Fibroblast of the aortic adventitia (primary cell): Measurements from ENCODE around the gene RNF38. TPM values are rescaled to one million over a fixed set of nuclear protein-coding genes. Genes with fewer than 3 reads are reported as not detected.

Source experiments
- DNase-seq: peaks from one replicate; pipeline ENCODE4 v3.0.0-alpha.2; 2010; ENCODE audit warnings: low read depth
- H3K4me3 ChIP-seq: 2 replicates; pipeline ENCODE4 v1.5.1; 2011; ENCODE audit warnings: low read depth, mild to moderate bottlenecking, control low read depth, low read length, moderate library complexity
- total RNA-seq: library from RNA; depleted of rRNA; stranded (reverse); fragments of >200 nt; gene quantifications from 2 replicates; pipeline ENCODE4 v1.2.3, GENCODE V29; 2012; ENCODE audit warnings: low replicate concordance
- TF ChIP-seq, protein P1 (sequence below): IDR thresholded peaks from 2 replicates; pipeline ENCODE4 v1.5.1; 2011; ENCODE audit warnings: mild to moderate bottlenecking, low read length, control low read depth, inconsistent platforms; ENCODE audit not compliant: insufficient read depth

Gene RNF38
- total RNA-seq, 1 donor: 18.3 TPM

DNA sequence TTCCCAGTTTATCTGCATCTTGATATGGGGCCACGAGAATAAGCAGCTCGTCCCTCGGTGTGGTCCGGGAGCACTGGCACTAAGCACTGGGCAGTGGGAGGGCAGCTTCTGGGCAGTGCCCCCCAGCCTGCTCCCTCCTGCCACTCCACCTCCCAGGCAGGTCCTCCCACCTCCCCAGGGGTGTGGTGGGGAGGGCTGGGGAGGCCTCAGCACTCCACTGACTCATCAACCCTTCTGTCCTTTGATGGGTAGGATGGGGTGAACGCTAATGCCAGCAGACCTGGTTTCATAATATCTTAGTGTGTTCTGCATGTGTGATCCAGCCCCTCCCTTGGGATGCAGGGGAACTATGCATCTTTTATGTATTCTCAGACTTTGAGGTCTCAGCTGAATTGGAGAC lies 79.6 kb downstream of the RNF38 start:
- no peak for DNase-seq
- TF ChIP-seq, protein P1, sequence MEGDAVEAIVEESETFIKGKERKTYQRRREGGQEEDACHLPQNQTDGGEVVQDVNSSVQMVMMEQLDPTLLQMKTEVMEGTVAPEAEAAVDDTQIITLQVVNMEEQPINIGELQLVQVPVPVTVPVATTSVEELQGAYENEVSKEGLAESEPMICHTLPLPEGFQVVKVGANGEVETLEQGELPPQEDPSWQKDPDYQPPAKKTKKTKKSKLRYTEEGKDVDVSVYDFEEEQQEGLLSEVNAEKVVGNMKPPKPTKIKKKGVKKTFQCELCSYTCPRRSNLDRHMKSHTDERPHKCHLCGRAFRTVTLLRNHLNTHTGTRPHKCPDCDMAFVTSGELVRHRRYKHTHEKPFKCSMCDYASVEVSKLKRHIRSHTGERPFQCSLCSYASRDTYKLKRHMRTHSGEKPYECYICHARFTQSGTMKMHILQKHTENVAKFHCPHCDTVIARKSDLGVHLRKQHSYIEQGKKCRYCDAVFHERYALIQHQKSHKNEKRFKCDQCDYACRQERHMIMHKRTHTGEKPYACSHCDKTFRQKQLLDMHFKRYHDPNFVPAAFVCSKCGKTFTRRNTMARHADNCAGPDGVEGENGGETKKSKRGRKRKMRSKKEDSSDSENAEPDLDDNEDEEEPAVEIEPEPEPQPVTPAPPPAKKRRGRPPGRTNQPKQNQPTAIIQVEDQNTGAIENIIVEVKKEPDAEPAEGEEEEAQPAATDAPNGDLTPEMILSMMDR: no peak
- H3K4me3 ChIP-seq: no peak overlapping the region

DNA sequence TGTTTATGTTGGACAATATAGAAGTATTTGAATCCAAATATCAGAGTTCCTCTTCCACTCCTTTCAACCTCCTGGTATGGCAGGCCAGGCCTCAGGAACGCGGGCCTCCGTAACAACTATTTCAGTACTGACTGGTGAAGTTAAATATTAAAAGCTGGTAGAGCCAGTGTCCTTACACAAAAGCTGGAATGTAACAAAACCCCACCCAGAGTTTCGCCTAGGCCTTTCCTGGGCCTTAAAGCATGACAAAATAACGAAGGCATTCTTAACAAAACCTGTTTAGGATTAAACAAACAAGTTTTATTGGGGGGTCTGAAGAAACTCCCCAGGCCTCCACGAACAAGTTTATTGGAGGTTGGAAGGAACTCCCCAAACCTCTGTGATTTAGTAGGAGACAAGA lies 80.3 kb downstream of the RNF38 start:
- TF ChIP-seq, protein P1: no peak
- DNase-seq: no peak
- no peak overlapping the region for H3K4me3 ChIP-seq

DNA sequence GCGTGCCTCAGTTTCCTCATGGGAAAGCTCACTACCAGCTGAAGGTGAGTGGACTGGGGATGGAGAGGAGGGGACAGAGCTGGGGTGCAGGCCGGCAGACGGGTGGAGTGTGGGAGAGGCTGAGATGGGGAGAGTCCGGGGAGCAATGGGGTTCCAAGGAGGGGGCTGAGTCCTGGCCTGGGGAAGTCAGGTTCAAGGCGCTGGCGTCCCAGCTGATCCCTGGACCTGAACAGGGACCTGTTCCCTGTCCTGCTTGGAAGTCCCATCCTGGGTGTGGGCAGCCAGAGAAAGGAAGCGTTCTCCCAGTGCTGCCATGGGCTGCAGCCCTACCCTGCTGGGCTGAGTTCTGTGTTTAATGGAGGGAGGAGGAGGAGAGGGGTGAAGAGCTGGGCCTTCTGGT lies 80.9 kb downstream of the RNF38 start:
- H3K4me3 ChIP-seq: no peak overlapping the region
- no peak for DNase-seq
- TF ChIP-seq, protein P1: no peak

DNA sequence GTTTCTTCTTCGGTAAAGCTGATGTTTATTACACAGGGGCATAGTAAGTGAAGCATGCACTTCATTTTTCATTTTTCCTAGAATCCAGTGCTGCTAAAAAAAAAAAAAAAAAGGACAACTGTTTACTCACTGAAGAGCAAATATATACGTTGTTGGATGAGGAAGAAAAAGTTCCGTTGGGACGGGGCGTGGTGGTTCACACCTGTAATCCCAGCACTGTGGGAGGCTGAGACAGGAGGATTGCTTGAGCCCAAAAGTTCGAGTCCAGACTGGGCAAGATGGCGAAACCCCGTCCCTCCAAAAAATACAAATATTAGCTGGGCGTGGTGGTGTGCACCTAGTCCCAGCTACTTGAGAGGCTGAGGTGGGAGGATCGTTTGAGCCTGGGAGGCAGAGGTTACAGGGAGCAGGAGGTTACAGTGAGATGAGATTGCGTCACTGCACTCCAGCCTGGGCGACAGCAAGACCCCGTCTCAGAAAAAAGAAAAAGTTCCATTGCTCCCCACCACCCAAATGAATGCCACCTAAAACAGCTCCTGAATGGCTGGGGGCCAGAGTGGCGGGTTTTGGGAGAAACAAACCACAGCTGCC lies 81.8 kb downstream of the RNF38 start:
- no peak overlapping the region for H3K4me3 ChIP-seq
- TF ChIP-seq, protein P1: no peak
- DNase-seq: no peak

DNA sequence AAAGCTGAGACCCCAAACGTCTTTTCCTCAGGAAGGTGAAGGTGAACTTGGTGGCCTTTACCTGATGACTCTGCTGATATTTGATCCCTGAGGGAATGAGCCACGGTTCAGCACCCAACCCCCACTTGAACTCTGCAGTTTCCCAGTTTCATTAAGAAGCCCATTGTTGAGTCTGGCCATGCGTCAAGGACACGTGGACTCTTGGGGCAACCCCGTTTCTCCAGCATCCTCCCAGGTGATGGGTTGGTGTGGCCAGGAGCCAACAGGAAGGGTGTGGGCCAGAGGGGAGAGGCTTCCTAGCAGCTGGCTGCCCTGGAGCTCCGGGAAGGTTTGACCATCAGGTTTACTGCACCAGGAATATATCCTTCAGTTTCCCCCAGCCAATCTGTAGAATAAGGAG lies 82.3 kb downstream of the RNF38 start:
- DNase-seq: no peak
- TF ChIP-seq, protein P1: no peak
- H3K4me3 ChIP-seq: no peak overlapping the region

DNA sequence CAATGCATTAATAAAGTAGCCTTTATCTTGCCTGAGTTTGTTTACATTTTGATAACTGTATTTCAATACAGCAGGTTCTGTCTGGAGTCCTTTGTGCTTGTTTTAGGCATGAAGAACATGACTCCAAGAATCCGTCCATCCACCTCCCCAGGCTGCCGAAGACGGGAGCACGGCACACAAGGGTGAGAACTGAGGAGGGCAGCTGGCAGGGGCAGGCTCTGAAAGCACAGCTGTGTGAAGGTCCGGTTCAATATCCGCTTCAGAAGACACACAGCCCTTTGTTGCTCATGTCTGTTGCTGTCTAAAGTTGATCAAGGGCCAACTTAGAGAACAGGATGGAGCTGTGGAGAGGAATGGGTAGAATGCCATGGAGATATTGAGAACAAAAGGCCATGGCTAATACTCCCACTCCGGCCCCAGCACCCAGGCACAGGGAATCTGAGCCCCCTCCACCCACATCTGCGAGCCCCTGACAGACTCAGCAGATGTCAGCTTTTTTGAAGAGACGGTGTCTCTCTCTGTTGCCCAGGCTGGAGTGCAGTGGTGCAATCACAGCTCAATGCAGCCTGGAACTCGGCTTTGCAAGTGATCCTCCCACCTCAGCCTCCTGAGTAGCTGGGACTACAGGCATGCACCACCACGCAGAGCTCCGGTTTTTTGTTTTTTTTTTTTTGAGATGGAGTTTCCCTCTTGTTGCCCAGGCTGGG lies 83.3 kb downstream of the RNF38 start:
- TF ChIP-seq, protein P1: no peak
- peak; percentile 73 for DNase-seq
- no peak overlapping the region for H3K4me3 ChIP-seq
